Stimulated activated CD4-positive, alpha-beta T cell treated with anti-CD3 and anti-CD28 coated beads, Interleukin-2, amount 100 ng/mL, for 48 hours (primary cell): ENCODE measurements around the gene ANGEL2.
A peak's percentile ranks its signal among the peaks of the same experiment; 100 is the strongest.
"Not testable (repeated sequence)": the region's sequence is repeated elsewhere in the genome, so short reads cannot be mapped to it uniquely, and the experiment has no call there.

ENCODE experiments used
- DNase-seq, 2 donors: peaks; one replicate each; pipeline ENCODE4 v3.0.0-alpha.2; 2020

ANGEL2 gene

DNA sequence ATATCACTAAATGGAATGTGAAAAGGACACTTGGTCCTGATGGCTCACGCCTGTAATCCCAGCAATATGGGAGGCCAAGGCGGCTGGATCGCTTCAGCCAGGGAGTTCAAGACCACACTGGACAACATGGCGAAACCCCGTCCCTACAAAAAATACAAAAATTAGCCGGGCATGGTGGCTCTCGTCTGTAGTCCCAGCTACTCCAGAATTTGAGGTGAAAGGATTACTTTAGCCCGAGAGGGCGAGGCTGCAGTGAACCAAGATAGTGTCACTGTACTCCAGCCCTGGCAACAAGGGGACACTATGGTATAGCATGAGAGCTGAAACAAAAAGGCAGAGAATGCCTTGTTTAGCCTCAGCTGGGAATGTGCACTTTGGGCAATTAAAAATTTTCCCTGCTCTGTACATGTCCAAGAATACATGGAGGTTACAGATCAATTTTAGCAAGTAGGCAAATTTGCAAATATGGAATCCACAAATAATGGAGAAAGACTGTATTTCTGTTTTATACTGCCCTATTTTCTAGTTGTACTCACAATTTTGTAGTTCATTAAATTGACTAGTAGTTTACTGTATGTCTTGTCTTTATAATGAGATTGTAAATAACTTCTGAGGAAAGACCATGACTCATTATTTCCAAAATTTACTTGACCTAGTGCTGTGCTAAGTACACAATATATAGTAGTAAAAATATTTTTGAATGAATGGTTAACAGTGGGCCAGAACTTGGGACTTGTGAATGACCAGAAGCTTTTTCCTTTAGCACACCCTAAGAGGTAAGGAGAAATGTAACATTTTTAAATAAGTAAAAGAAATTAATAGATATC is 2.0 kb upstream of the ANGEL2 start:
- no peak for DNase-seq

DNA sequence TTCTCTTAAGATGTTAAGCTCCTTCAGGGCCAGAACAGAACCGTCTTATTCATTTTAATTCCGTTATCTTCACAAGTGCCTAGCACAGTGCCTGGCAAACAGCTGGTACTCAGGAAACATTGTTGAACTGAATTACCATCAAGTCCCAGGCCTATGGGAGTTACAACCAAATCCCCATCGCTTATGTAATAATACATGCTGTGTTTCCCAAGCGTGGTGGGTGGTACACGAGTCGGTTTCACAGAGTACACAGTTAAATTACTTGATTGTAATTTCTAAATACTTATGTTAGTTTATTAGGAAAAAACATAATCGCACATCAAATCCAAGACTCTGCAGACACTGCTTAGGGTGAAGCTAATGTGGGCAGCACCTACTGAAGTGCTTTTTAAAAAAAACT is 1.0 kb downstream of the ANGEL2 start:
- no peak for DNase-seq

DNA sequence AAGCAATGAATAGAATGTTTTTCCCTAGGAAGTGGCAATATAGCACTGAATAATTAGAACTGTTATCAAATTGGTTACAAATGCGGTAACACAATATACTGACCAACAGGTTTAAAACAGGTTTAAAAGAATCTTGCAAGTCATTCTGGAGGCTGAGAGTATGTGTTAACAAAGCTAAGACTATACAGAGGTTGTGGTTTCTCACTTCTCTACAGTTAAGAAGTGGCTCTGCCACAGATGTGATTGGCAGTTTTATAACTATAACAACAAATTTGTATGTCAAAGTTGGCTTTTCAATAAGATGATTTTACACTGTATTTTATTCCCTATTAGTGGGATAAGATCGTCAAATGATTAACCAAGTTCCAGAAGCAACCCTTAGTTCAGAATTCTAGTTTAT is 7.1 kb downstream of the ANGEL2 start:
- no peak for DNase-seq

GRCh38 chr1:213003256-213003655 is 12.4 kb downstream of the ANGEL2 start:
- DNase-seq: no peak

GRCh38 chr1:212994926-212995325 is 20.7 kb downstream of the ANGEL2 start:
- DNase-seq: no peak

GRCh38 chr1:212993960-212994359 is 21.7 kb downstream of the ANGEL2 start:
- not testable (repeated sequence) for DNase-seq

DNA sequence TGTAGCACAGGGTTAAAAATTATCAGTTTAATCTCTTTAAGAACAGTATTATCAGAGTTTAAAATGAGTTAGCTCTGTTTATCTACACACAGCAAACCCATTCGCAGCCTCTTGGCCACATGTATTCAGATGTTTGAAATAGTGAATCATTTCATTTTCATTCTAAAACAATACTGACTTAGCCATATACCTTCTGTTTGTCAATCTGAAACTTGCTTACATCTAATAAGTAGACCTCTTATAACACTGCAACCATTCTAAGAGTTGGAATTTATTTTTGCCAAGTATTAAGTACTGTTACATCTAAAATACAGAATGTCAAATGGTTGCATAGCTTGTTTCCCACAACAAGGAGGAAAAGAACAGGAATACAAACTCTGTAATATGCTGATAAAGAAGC is 25.4 kb downstream of the ANGEL2 start:
- no peak for DNase-seq

- DNase-seq: no peak
Measured at GRCh38 chr1:212987702-212988322, 27.9 kb downstream of the ANGEL2 start.

DNA sequence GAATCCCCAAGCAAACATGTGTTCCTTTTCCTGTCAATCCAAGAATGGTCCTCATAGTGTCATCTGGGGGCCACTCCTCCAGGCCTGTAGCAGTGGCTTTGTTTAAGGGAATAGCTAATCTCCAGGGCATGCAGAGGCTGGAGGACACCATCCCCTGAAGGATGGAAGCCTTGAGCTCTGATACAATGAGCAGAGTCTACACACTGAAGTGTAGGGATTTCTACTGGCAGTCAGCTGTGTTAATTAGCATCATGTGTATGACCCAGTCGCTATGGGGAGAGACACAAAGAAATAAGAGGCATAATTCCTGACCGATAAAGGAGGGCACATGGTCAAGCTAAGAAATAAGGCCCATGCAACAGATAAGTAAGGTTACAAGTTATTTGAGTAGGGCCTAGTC is 29.1 kb downstream of the ANGEL2 start:
- no peak for DNase-seq

DNA sequence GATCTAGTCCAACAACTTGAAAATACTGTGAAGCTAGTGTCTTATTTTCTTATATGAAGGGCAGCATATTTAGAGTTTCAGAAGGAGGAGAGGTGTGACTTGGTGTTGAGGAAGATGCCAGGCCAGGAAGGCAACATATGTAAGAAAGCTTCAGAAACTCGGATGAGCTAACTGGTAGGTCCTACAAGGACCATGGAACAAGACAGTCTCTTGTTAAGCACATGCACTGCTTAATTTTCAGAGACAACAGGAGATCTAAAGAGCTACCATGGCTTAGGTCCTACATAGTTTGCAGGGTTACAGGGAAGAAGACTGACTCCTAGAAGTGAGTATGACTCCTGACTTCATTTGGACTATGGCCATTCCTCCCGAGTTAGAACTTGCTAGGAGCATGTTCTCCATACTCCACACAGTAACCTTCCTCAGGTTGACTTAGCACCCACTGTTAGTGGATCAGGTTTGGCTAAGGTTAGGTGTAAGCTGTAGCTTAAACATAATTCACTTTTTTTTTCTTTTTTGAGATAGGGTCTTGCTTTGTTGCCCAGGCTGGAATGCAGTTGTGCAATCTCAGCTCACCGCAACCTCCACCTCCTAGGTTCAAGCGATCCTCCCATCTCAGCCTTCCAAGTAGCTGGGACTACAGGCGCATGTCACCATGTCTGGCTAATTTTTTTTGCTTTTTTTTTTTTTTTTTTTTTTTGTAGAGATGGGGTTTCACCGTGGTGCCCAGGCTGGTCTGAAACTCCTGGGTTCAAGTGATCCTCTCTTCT is 31.0 kb downstream of the ANGEL2 start:
- no peak for DNase-seq

- no peak for DNase-seq
Measured at GRCh38 chr1:212983482-212983881, 32.2 kb downstream of the ANGEL2 start.

- no peak for DNase-seq
Measured at GRCh38 chr1:212982430-212983152, 33.1 kb downstream of the ANGEL2 start.

GRCh38 chr1:212981571-212982328 is 33.9 kb downstream of the ANGEL2 start:
- no peak for DNase-seq

DNA sequence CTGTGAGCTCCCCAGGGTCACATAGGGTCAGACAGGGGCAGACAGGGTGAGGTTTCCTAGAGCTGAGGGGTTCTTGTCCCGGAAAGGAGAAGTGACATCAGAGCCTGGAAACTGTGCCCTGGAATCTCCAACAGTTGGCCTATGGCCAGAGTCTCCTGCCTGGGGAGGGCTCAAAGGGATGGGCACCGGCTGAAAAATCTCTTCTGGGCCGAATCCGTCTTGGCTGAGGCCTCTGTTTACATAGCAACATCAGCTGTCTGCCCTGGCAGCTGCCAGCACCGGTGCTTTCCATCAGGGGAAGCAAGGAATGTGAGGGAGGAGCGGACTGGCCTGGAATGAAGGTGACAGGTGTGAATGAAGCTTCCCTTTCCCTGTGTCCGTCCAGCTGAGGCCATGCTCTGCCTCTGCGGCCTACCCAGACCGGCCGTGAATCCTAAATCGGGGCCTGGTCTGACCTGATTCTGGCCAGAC is 34.6 kb downstream of the ANGEL2 start:
- DNase-seq: no peak

GRCh38 chr1:212980123-212980785 is 35.4 kb downstream of the ANGEL2 start:
- no peak for DNase-seq

- peak; percentile 17 to 20 for DNase-seq
Measured at GRCh38 chr1:212979340-212980122, 36.1 kb downstream of the ANGEL2 start.

DNA sequence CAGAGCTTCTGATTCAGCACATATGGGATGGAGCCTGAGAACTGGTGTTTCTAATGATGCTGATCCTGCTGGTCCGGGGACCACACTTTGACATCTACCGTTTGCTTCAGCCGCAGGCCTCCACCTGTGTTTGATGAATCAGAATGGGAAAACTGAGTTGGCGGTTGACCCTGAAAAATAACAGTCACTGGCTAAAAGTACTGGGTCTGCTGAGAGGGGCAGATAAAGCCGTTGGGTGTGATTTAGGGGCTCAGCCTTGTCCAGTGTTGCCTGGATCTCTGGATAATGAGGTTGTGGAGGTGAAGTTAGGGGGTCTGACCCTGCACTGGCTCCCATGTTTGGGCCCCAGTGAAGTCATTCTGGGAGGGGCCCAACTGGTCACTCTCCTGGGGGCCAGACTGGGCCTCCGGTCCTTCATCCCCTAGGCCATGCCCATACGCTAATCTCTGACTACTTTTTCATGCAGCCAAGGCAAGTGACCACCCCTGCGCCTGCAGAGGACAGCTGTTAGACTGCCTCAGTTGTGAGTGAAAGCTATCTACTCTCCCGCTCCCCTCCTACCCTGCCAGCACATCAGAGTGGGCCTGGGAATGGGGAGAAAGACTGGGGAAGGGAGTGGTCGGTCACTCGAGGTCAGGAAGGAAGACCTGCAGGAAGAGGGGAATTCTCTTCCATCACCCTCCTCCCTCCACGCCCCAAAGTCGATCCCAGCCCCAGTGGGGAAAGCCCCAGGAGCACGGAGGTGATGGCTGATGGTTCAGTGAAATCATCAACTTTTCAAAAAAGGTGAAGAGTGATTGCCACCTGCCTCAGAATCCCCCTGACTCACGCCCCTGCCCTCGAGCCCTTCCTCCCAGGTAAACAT is 37.7 kb downstream of the ANGEL2 start:
- DNase-seq: no peak

- no peak for DNase-seq
Measured at GRCh38 chr1:212976586-212976985, 39.1 kb downstream of the ANGEL2 start.

DNA sequence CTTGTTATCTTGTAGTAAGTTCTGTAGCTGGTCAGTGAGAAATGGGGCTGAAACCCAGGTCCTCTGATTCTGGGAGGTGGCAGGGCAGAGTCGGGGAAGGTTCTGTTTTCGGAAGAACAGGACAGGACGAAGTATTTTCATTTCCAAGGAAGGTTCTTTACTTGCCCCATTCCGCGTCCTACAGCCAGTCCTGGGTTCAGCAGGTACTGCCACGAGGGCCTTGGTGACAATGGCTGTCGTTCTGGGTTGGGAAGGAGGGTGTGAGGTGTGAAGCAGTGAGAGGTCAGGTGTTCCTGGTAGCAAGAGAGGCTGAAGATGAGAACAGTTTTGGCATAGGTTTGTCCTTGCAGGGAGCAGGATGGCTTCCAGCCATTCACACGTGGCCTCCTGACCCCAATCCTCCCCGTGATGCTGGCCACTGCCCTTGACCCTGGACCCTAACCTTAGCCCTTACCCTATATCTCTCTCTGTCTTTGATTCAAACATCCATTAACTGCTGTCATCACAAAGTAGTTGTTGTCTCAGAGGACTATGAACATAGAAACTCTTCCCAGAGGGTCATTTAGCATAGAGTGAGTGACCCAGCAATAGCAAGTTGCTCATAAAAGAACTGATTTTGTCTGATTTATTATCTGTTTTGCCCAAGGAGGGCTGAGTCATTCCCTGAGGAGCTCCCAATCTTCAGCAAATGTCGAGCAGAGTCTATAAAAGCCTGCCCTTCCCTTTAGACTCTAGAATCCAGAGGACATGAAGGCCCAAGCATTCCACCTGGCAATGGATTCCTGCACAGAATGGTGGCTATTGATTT is 40.4 kb downstream of the ANGEL2 start:
- no peak for DNase-seq
